OCI-LY3 (cell line): Measurements from ENCODE around the gene SAP30L.

Experiments used
- CTCF ChIP-seq: fragments of 200-600, 300-600 bp; sonication (generic); IDR thresholded peaks from 2 replicates; pipeline ENCODE4 v1.5.1; 2014; ENCODE audit warnings: antibody characterized with exemption, low read length, low read depth
- EZH2phosphoT487 ChIP-seq: fragments of 200-600 bp; shearing (Covaris generic); IDR thresholded peaks from 2 replicates; pipeline ENCODE4 v1.6.1; 2018; ENCODE audit warnings: antibody characterized with exemption, mixed run types, low read depth

GRCh38 chr5:154473581-154474283 is 27.9 kb downstream of the SAP30L start:
- no peak for TF ChIP-seq CTCF
- TF ChIP-seq EZH2phosphoT487: no peak
